H4 (cell line): ENCODE measurements around the gene CDK10. TPM values are rescaled to one million over a fixed set of nuclear protein-coding genes. Genes with fewer than 3 reads are reported as not detected.

ENCODE experiments used
- DNase-seq: peaks from one replicate; pipeline ENCODE4 v3.0.0-alpha.2; 2015; ENCODE audit warnings: low spot score
- total RNA-seq: library from RNA; depleted of rRNA; stranded (reverse); fragments of >200 nt; shearing (Covaris generic); gene quantifications from 2 replicates; pipeline ENCODE4 v1.2.3, GENCODE V29; 2014; rRNA removed

Gene CDK10
- total RNA-seq, 1 experiment from 2014 or later: 23.0 TPM

DNA sequence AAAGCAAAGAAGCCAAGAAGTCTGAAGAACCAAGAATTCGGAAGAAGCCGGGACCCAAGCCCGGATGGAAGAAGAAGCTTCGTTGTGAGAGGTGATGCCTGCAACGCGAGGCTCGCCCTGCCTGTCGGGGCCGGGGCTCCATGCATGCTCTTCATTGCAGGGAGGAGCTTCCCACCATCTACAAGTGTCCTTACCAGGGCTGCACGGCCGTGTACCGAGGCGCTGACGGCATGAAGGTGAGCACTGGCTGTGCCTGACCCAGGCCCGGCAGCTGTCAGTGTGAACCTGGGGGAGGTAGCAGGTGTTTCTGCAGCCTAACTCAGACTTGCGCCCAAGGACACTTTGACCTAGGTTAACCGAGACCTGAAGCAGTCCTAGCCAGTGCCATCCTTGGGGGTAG lies 46.8 kb downstream of the CDK10 start:
- no peak for DNase-seq

DNA sequence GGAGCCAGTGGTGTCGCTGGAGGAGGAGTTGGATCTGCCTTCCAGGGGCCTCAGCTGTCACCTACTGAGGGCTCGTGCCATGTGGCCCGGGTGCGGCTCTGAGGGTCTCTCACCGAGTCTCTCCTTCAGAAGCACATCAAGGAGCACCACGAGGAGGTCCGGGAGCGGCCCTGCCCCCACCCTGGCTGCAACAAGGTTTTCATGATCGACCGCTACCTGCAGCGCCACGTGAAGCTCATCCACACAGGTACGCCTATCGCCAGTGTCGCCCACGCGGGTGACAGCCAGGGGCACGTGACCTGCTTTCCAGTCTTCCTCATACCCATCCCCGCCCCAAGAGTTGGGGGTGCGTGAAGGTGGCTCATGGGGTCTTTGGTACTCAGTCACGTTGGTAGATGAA lies 47.3 kb downstream of the CDK10 start:
- DNase-seq: no peak

DNA sequence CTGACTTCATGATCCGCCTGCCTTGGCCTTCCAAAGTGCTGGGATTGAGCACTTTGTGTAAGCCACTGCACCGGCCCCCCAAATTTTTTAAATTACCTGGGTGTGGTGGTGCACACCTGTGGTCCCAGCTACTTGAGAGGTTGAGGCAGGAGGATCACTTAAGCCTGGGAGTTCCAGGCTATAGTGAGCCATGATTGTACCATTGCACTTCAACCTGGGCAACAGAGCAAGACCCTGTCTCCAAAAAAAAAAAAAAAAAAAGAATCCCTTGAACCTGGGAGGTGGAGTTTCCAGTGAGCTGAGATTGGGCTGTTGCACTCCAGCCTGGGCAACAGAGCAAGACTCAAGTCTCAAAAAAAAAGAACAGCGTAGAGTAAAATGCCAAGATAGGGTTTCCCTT lies 50.1 kb downstream of the CDK10 start:
- no peak for DNase-seq

DNA sequence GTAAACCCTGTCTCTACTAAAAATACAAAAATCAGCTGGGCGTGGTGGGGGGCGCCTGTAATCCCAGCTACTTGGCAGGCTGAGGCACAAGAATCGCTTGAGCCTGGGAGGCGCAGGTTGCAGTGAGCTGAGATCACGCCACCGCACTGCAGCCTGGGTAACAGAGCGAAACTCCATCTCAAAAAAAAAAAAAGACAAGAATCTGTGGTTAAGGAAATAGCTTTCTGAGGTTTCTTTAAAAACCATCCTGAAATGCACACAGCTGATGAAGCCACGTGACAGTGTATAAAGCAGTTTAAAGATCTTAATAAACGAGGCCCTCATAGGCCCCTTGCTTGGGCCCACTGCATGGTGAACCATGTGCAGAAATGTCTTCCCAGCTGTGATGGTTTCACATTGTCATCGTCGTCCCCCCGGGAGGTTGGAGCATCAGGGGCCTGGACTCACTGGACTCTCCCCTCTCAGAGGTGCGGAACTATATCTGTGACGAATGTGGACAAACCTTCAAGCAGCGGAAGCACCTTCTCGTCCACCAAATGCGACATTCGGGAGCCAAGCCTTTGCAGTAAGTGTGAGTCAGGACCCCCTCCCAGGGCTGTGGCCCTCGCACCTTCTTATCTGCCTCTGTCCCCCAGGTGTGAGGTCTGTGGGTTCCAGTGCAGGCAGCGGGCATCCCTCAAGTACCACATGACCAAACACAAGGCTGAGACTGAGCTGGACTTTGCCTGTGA lies 51.0 kb downstream of the CDK10 start:
- DNase-seq: no peak

DNA sequence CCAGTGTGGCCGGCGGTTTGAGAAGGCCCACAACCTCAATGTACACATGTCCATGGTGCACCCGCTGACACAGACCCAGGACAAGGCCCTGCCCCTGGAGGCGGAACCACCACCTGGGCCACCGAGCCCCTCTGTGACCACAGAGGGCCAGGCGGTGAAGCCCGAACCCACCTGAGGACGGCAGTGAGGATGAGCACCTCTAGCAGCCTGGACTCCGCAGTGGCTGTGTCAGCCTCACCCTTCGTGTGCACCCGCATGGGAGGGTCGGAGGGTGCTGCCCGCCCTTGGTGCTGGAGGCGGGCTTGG lies 51.5 kb downstream of the CDK10 start:
- no peak for DNase-seq

DNA sequence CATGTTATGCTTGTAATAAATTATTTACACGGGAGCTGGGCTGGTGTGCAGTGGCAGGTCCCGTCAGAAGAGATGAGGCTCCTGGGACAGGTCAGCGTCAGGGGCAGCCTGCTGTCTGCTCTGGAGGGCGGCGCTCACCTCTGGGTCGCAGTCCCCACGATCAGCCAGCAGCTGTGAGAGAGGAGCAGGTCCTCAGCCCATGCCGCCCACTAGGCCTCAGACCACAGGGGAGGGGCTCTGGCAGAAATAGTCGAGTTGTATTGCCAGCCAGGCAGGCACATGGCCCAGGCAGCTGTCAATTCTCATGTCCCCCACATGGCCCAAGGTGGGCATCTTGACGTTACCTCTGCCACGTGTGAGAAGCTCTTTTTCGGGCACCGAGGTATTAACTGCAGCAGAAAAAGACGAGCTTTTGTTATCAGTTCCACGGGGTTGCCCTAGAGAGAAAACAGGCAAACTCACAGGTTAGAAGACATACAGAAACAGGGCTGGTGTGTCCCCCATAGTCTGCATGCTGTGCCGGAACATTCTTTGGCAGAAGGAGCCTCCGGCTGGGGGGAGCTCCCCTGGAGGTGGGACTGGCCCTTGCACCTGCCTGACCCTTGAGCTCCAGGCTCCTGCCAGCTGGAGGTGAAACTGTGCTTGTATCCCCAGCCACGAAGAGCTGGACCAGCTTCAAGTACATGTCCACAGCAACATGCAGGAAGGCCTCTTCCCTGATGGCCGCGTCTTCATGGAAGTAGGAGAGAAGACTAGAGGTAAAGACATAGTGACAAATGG lies 52.2 kb downstream of the CDK10 start:
- DNase-seq: no peak

DNA sequence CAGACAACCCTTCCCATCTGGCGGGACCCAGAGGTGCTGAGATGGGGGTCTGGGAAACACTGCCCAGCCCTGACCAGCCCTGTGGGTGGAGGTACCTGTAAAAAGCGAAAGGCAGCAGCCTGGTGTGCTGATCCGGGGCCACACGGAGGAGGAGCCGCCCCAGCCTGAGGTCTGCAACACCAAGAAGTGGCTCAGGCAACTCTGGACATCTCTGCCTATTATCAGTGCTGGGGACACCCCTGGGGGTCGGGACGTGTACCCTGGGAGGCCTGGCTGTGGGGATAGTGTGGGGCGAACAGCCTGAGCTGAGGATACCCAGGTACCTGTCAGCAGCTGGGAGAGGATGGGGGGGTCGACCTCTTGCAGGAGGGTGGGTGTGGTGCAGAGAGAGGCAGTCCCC lies 52.9 kb downstream of the CDK10 start:
- no peak for DNase-seq

DNA sequence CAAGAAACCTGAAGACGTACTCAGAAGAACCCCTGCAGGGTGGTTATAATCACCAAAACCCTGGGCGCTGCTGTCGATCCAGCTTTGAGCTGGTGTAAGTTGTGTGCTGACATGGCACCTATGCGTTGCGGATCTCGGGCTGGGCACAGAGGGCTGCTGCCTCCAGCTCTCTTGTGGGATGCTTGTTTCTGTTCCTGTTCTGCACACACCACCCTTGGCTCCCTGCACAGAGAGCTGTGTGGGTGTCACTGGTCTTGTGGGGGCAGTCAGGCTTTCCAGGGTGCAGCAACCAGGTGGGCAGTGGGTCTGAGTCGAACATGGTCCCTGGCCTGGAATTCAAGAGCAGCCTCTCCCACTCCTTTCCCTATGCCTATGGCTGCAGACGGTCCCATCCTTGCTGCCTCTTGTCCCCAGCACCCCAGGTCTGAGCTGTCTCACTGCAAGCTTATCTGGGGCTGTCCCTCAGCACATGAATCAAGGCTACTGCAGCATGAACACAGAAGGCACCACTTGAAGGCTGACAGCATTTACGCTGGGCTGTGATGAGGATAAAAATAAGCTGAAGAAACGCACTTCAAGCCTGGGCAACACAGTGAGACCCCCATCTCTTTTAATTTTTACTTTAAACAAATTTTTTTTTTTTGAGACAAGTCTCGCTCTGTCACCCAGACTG lies 55.0 kb downstream of the CDK10 start:
- DNase-seq: no peak

DNA sequence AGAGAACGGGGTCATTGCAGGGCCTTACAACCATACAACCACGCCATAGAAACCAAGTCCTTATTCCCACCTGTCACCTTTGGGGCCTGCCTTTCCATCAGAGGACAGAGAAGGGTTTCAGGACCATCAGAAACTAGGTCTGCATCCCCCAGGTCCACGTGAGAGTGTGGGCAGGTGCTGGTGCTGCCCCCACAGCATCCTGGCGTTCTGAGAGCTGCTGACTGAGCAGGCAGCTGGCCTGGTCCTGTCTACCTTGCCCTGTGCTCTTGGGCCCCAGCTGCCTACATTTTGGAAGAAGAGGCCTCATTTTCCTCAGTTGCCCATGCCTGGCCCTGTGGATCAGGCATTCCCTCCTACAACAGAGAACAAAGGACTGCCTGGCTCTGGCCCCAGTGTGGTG lies 56.5 kb downstream of the CDK10 start:
- DNase-seq: no peak

DNA sequence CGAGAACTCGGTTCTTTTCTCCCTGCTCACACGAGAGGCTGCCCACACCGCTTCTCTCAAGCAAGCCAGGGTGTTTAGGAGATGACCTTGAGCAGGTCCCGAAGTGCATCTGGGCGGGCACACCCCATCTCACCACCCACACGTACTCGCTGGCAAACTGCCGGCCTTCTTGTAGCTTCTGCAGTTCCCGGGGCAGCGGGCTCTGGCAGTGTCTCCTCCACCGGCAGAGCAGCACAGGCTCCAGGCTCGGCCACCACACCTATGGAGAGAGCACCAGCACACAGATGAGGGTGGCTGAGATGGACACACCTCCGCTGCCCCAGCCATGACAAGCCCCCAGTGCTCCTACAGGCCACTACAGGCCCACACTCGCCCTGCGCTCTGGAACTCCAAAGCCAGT lies 58.3 kb downstream of the CDK10 start:
- DNase-seq: no peak

Other genes starting within 250 kb of the CDK10 start
- 34.4 and 39.2 TPM in 2 replicates for gene ANKRD11, start 196.1 kb upstream of the CDK10 start, total RNA-seq
- gene SPG7, start 178.3 kb upstream of the CDK10 start, total RNA-seq: 45.0 and 46.7 TPM in 2 replicates
- 3,458 and 4,141 TPM in 2 replicates for gene RPL13, start 126.0 kb upstream of the CDK10 start, total RNA-seq
- 3.9 and 10.0 TPM in 2 replicates for gene CPNE7, start 110.9 kb upstream of the CDK10 start, total RNA-seq
- gene DPEP1, start 73.0 kb upstream of the CDK10 start, total RNA-seq: not detected in 2 replicates
- gene CHMP1A, start 29.0 kb upstream of the CDK10 start, total RNA-seq: 70.7 and 95.1 TPM in 2 replicates
- gene SPATA33, start 28.9 kb upstream of the CDK10 start, total RNA-seq: 6.4 and 9.9 TPM in 2 replicates
- 8.1 and 9.2 TPM in 2 replicates for gene SPATA2L, start 15.0 kb downstream of the CDK10 start, total RNA-seq
- 4.1 and 6.0 TPM in 2 replicates for gene VPS9D1, start 34.2 kb downstream of the CDK10 start, total RNA-seq
- gene ZNF276, start 34.8 kb downstream of the CDK10 start, total RNA-seq: 5.9 and 6.9 TPM in 2 replicates
- 18.8 and 23.4 TPM in 2 replicates for gene FANCA, start 130.0 kb downstream of the CDK10 start, total RNA-seq
- gene SPIRE2, start 141.8 kb downstream of the CDK10 start, total RNA-seq: 4.6 and 5.0 TPM in 2 replicates
- gene TCF25, start 186.9 kb downstream of the CDK10 start, total RNA-seq: 95.7 and 97.1 TPM in 2 replicates
- 1.1 and 1.8 TPM in 2 replicates for gene MC1R, start 232.2 kb downstream of the CDK10 start, total RNA-seq
- 217 and 304 TPM in 2 replicates for gene TUBB3, start 236.7 kb downstream of the CDK10 start, total RNA-seq